GM18858 (cell line): ENCODE measurements around the gene GRK7.
"Not testable (repeated sequence)": the region's sequence is repeated elsewhere in the genome, so short reads cannot be mapped to it uniquely, and the experiment has no call there.

Source experiments
- ATAC-seq: cut with Tn5 transposase; IDR thresholded peaks from one replicate; pipeline ENCODE4 v1.9.1; 2021; ENCODE audit not compliant: unreplicated experiment

GRK7 gene

DNA sequence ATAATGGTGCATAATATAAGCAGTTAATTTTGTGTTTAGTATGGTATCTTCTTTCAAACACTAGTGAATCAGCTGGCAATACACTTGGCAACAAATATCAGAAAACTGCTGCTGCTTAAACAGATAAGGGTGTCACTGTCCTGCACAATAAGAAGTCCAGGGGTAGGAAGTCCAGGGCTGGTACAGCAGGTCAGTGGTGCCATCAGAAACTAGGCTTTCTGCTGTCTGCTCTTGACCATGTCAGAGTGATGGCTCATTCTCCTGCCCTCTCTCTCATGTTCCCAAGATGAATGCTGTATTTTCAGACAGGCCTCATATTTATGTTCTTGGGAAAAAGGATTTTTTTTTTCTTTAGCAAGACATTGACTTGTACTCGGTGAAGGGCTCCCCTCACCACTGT is 9.2 kb upstream of the GRK7 start:
- ATAC-seq = no peak

- ATAC-seq = not testable (repeated sequence)
Observed at GRCh38 chr3:141762552-141762951, 656 bp upstream of the GRK7 start.

DNA sequence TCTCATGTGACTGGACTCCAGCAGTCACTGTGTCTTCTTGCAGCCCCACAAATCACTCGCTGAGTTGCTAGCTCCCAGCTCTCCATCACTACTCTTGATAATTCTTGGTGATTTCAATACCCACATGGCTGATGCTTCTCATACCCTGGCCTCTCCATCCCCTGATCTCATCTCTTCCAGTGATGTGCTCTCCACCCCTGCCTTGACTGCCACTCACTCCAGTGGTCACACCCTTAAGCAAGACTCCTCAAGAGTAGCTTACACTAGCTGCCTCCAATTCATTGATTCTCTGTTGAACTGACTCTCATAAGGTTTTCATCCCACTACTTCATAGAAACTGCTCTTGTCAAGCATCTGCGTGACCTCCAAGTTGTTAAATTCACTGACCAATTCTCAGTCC is 837 bp downstream of the GRK7 start:
- no peak for ATAC-seq

DNA sequence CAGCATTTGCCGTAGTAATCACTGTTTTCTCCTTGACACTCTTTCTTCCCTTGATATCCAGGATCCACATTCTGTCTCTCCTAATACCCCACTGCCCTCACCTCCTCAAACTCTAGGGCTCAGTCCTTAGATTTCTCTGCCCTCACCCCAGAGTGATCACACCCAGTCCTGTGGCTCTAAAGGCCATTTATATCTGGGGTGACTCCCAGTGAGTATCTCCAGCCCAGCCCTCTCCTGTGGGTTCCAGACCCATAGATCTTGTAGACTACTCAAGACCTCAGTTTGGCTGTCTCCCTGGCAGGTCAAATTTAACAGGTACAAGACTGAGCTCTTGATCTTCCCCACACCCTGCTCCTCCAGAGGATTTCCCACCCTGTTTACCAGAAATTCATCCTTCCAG is 1.3 kb downstream of the GRK7 start:
- no peak for ATAC-seq

DNA sequence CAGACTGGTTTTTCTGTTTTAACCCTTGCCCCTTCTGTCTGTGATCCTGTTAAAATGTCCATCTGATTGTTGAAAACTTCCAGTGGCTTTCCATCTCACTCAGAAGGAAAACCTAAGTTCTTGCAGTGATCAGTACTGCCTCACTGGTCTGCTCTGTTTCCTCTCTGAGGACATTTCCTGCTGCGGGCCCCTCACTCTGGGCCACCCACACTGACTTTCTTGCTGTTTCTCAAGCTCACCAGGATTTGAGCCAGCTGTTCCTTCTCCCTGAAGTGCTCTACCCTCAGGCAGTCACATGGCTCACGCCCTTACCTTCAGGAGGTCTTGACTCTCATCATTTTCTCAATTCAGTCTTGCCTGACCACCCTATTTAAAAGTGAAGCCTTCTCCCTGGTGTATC is 1.8 kb downstream of the GRK7 start:
- ATAC-seq = no peak

- no peak for ATAC-seq
Observed at GRCh38 chr3:141767066-141767465, 3.9 kb downstream of the GRK7 start.

GRCh38 chr3:141769221-141769894 is 6.2 kb downstream of the GRK7 start:
- ATAC-seq = no peak

GRCh38 chr3:141773676-141774075 is 10.5 kb downstream of the GRK7 start:
- no peak for ATAC-seq

DNA sequence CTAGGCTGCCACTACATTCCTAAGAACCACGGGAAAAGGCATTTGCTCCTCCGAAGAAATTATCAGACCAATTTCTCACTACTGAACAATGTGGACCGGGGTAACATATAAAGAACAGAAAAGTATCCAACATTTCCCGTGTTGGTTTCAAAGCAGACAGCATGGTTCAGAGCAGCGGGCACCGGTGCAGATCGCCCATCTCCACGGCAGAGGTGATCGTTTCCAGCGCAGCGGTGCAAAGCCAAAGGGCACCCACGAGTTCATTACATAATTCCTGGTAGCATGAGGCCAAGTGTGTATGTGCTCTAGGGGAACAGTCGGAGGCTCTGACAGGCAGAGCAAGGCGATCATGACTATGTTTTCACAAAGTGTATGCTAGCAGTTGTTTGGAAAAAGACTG is 13.2 kb downstream of the GRK7 start:
- ATAC-seq = no peak

GRCh38 chr3:141776885-141777284 is 13.7 kb downstream of the GRK7 start:
- no peak for ATAC-seq

- ATAC-seq = no peak
Observed at GRCh38 chr3:141777957-141778813, 15.0 kb downstream of the GRK7 start.

GRCh38 chr3:141779667-141780066 is 16.5 kb downstream of the GRK7 start:
- no peak for ATAC-seq

- ATAC-seq = no peak
Observed at GRCh38 chr3:141782386-141782932, 19.3 kb downstream of the GRK7 start.

DNA sequence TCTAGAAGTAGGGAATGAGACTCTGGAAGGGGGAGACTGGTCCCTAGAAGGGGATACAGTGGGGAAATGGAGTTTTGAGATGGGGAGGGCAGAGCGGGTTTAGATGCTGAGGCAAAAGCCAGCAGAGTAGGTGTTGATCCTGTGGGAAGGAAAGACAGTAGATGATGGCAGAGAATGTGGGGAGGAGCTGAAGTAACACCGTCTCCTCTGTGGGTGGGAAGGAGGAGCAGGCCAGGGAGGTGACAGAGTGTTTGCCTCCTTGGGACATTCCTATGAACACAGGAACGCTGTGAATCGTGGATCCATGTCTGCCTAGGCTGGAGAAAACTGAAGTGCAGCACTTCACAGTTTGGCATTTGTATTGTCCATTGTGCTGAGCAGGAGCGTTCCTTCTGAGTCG is 20.4 kb downstream of the GRK7 start:
- no peak for ATAC-seq

DNA sequence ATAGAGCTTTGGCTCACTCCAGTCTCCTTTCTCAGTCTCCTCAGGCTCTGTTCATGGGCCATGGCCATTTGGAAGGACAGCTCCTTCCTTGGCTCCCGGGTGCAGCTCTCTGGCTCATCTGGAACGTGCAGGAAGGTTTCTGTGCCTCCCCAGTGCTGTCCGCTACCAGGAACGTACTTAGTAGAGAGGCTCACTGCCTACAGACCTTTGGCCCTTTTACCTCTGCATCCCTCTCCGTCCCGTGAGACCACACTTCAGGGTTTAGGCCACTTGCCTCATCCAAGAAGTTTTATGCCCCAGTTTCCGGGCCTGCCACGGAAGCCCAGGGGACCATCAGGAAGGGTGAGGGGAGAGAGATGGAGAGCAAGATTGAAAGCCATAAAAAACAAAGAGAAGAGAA is 20.9 kb downstream of the GRK7 start:
- ATAC-seq = no peak

- ATAC-seq = no peak
Observed at GRCh38 chr3:141784531-141784930, 21.3 kb downstream of the GRK7 start.

GRCh38 chr3:141788149-141788548 is 24.9 kb downstream of the GRK7 start:
- no peak for ATAC-seq

DNA sequence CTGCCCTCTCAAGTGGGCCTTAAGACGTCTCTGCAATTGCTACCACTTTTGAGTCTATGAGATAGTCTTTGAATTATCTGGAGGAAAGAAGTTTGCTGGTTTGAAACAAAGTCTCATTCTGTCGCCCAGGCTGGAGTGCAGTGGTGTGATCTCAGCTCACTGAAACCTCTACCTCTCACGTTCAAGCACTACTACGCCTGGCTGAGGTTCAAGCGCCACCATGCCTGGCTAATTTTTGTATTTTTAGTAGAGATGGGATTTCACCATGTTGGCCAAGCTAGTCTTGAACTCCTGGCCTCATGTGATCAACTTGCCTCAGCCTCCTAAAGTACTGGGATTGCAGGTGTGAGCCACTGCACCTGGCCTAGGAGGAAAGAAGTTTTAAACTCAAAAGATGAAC is 25.5 kb downstream of the GRK7 start:
- ATAC-seq = not testable (repeated sequence)

GRCh38 chr3:141789281-141789680 is 26.1 kb downstream of the GRK7 start:
- no peak for ATAC-seq

DNA sequence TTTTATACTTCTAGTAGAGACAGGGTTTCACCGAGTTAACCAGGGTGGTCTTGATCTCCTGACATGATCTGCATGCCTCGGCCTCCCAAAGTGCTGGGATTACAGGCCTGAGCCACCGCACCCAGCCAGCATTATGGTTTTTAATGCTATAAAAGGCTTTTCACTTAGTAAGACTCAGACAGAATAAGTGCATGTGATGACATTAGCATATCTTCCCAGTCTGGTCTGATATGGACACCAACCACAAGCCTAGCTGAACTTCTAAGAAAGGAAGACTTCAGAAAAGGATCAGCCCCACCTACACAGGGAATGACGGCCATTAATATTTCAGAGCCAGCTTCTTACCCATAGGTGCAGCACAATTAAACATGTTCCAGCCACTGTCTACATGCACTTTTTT is 27.0 kb downstream of the GRK7 start:
- ATAC-seq = no peak

- ATAC-seq = no peak
Observed at GRCh38 chr3:141792495-141792894, 29.3 kb downstream of the GRK7 start.
